ENCODE data around the gene NIPAL1.

GRCh38 chr4:48074657-48075056, 58.1 kb downstream of the NIPAL1 start:
- TF ChIP-seq CTCF (IDR thresholded peaks at IDR 0.05): no peak
- TF ChIP-seq POLR2A (IDR thresholded peaks at IDR 0.05): no peak

Data from lower leg skin (tissue), 3 donors.